GM18861 (cell line): ENCODE measurements around the gene EFCAB6.

Experiments
- ATAC-seq: cut with Tn5 transposase; IDR thresholded peaks from one replicate; pipeline ENCODE4 v1.9.1; 2021; ENCODE audit not compliant: unreplicated experiment

The EFCAB6 gene

GRCh38 chr22:43488031-43488866, 323.9 kb downstream of the EFCAB6 start:
- ATAC-seq, result no peak

- no peak for ATAC-seq
These were observed 324.6 kb downstream of the EFCAB6 start for GRCh38 chr22:43487311-43488030.

GRCh38 chr22:43485502-43486089, 326.5 kb downstream of the EFCAB6 start:
- no peak for ATAC-seq

GRCh38 chr22:43484227-43484626, 327.9 kb downstream of the EFCAB6 start:
- no peak for ATAC-seq

GRCh38 chr22:43483669-43484068, 328.4 kb downstream of the EFCAB6 start:
- no peak for ATAC-seq

GRCh38 chr22:43483266-43483665, 328.8 kb downstream of the EFCAB6 start:
- ATAC-seq, result no peak

- no peak for ATAC-seq
These were observed 329.8 kb downstream of the EFCAB6 start for GRCh38 chr22:43482318-43482625.

- ATAC-seq, result no peak
These were observed 330.4 kb downstream of the EFCAB6 start for GRCh38 chr22:43481568-43482317.

- no peak for ATAC-seq
These were observed 332.1 kb downstream of the EFCAB6 start for GRCh38 chr22:43479962-43480361.

GRCh38 chr22:43479301-43479950, 332.7 kb downstream of the EFCAB6 start:
- ATAC-seq, result no peak
